Measurements from ENCODE around the gene SIK3.
"Not testable (repeated sequence)": the region's sequence is repeated elsewhere in the genome, so short reads cannot be mapped to it uniquely, and the experiment has no call there.

Gene SIK3

GRCh38 chr11:117074119-117074518 is 24.1 kb downstream of the SIK3 start:
- no peak for DNase-seq

DNA sequence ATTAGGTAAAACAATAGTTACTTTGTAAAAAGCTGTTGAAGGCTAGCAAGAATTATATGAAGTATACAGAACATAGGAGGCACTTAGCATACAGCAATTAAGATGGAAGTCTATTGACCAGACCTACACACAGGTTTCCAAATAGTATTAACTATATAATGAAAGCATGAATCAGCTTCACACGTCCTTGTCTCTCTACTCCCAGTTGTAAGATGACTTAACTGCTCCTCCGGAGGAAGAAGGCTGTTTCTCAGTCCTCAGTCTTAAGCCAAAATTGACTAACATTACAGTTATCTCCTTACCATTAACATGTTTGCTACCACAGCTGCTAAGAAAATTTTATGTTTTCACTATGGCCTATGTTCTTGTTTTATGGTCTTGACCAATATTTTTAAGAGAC is 24.7 kb downstream of the SIK3 start:
- no peak for DNase-seq

DNA sequence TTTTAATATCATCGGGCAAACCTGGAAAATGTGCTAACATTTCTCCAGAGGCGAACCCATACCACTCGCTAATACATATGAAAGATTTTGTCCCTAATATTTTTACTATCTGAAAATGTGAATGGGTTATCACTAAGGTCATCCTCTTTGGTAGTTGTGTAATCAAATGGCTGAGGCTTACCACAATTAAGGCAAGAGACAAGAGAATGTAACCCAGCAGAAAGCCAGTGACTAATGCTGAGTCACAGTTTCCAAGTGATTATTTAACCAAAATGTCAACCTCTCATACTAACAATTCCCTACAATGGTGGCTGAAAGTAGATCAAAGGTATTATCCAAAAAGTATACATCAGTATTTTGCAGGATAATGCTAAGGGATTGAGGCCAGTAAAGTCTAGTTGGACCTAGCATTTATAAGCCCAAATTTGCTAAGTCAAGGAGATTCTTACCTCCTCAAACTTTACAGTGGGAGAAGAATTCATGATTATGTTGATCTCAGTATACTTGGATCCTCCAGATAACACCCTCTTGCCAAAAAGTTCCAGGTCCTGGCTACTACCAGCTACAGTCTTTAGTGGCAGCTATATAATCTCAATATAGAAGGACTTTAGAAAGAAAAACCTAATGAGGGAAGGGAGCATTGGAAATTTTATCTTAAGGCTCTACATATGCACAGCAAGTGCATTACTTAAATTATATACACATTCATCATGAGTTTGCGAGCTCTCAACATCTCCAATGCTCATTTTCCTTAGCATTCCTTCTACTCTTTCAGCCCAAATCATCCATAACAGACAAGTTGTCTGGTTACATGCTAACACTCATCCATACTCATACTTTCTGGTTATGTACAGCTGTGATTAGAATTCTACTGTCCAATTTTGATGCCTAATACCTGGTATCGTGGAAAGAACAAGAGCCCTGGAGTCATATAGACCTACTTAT is 25.4 kb downstream of the SIK3 start:
- no peak for DNase-seq

DNA sequence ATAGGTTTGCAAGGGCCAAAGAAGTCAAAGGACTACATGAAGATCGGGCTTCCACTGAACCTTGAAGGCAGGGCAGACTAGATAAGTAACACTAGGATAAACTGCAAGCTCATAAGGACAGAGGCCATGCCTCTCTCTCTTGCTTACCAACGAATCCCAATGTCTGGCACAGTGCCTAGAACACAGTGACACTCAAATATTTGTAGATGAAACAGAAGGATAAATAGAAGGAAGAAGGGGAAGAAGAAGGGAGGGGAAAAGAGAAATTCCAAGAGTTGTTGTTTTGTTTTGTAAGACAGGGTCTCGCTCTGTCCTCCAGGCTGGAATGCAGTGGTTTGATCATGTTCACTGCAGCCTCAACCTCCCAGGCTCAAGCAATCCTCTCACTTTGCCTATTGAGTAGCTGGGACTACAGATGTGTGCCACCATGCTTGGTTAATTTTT is 26.9 kb downstream of the SIK3 start:
- no peak for DNase-seq

GRCh38 chr11:117070016-117070415 is 28.2 kb downstream of the SIK3 start:
- DNase-seq = no peak

GRCh38 chr11:117068303-117068860 is 29.8 kb downstream of the SIK3 start:
- DNase-seq = no peak

DNA sequence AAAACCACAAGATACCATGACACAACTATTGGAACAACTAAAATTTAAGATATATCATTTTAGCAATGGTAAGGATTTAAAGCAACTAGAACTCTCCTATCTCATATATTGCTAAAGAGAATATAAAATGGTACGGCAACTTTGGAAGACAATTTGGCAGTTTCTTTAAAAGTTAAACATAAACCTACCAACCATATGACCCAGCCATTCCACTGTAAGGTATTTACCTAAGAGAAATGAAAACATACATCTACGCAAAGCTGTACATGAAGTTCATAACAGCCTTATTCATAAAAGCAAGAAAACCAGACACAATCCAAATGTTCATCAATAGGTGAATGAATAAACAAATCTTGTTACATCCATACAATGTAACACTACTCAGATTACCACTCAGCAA is 31.3 kb downstream of the SIK3 start:
- no peak for DNase-seq

DNA sequence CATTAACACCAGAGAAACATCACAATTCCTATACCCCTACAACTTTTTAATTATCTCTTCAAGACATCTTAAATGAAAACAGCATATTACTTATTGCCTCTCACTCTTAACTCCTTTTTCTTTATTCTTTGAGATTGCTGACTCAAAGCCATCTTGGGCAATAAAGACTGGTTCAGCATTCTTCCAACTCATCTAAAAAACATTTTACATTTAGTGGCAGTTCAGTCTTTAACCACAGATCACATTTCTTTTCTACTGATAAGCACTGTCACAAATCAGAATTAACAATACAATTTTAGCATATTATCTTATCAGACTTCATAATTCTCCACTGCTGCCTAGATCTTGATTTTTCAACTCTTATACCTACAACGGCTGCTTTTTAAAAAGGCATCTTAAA is 34.0 kb downstream of the SIK3 start:
- DNase-seq = no peak

DNA sequence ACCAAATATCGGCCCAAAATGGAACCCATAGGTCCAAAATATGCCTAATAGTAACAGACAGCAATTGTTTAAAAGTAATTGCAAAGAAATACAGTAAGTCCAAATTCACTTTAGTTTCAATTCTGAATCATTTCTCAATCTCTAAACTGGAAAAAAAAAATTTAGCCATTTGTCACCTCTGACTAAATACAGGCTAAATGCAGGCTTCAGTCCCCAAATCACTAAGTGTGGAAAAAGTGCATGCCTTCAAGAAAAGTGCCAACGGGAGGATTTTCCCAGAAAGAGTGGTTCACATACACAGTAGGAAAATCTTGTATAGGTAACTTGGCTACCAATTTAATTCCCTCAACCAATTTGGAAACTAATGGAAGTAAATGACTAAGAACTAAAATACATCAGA is 35.7 kb downstream of the SIK3 start:
- DNase-seq = no peak

DNA sequence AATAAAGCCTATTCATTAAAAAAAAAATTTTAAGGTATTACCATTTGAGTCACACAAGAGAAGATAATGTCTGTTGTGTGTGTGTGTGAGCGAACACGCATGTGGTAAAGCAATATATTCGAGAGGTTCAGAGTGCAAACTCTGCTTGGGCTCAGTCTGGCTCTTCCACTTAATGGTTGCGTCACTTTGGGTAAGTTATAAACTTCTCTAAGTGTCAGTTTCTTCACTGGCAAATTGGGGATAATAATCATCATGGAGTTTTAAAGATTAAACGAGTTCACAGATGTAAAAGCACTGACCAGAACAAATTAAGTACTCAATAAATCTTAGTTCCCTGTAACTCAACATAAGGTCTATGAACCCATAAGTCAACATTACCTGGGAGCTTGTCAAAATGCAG is 37.0 kb downstream of the SIK3 start:
- no peak for DNase-seq

DNA sequence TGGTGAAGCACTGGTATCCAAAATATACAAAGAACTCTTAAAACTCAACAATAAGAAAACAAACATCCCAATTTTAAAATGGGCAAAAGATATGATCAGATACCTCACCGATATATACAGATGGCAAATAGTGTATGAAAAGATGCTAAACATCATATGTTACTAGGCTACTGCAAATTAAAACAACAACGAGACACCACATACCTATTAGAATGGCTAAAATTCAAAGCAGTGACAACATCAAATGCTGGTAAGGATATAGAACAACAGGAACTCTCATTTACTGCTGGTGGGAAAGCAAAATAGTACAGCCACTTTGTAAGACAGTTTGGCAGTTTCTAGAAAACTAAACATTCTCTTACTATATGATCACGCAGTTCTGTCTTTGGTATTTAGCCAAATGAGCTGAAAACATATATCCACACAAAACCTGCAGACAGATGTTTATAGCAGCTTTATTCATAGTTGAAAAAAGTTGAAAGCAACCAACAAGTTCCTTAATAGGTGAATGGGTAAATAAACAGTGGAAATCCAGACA is 38.5 kb downstream of the SIK3 start:
- DNase-seq = no peak

- DNase-seq = no peak
These were observed 39.4 kb downstream of the SIK3 start for GRCh38 chr11:117058761-117059261.

DNA sequence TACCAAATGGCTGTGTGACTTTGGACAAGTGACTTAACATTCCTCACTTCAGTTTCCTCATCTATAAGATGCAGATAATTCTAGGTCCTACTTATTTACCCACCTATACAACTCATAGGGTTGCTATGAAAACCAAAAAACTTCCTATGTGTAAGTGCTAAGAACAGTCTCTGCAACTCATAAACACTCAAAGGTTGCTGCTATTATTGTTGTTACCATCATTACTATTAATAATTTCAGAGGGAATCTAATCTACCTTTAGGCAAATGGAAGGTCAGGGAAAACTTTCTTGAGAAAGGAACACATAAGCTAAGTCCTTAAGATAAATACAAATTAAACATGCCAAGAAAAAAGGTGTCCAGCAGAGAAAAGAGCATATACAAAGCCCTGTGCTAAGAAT is 40.5 kb downstream of the SIK3 start:
- DNase-seq = no peak

- DNase-seq = no peak
These were observed 40.9 kb downstream of the SIK3 start for GRCh38 chr11:117057317-117057716.

GRCh38 chr11:117055469-117055868 is 42.8 kb downstream of the SIK3 start:
- no peak for DNase-seq

DNA sequence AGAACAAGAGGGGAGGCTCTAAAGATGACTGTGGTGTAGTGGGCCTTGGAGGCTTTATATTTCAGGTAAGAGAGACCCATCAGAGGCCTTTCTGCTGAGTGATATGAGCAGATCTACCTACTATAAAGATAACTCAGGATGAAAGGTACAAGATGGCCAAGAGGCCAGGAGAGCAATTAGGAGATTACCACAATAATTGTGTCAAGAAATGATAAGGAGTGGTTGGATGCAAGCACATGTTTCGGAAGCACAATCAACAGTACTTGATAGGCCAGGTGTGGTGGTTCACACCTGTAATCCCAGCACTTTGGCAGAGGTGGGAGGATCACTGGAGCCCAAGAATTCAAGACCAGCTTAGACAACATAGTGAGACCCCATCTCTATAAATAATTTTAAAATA is 43.8 kb downstream of the SIK3 start:
- DNase-seq = no peak

DNA sequence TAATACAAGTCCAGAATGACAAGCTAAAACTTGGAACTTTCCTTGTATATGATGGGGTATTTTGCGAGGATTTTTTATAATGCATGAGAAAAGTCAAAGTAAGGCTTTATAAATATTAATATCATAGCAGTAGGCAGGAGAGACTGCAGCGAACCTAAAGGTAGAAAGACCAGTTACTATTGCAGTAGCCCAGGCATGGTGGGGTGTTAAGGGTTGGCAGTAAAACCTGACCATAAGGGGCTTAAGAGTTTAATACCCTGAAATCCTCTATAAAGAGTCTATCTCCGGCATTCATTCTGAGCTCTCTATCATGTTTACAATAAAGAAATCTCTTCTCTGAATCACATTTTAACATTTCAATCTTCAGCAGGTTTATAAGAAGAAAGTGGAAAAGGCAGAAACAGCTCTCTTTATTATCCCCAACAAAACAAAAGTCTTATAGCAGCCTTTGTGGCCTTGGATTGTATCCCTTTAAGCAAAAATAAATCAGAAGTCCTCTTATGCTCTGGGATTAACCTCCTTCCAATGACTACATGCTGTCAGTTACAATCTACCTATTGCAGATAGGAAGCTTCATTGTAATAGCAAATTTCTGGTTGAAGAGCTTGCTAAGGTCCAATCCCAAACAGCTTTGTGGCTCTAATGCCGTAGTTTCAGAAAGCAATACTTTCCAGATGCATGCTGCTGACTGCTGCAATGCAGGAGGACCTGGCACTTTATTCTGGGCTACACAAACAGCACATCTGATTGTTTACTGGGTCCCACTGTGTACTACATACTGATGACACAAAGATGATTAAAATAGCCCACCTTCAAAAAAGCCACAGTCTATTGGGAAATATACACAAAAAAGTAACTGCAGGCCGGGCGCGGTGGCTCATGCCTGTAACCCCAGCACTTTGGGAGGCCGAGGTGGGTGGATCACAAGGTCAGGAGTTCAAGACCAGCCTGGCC is 45.8 kb downstream of the SIK3 start:
- DNase-seq = no peak

DNA sequence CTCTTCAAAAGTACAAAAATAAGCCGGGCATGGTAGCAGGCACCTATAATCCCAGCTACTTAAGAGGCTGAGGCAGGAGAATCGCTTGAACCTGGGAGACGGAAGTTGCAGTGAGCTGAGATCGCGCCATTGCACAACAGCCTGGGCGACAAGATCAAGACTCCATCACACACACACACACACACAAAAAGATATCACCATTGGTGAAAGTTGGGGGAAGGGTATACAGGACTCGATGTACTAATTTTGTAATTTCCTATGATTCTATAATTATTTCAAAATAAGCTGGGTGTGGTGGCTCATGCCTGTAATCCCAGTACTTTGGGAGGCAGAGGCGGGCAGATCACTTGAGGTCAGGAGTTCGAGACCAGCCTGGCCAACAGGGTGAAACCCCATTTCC is 48.1 kb downstream of the SIK3 start:
- DNase-seq = not testable (repeated sequence)

DNA sequence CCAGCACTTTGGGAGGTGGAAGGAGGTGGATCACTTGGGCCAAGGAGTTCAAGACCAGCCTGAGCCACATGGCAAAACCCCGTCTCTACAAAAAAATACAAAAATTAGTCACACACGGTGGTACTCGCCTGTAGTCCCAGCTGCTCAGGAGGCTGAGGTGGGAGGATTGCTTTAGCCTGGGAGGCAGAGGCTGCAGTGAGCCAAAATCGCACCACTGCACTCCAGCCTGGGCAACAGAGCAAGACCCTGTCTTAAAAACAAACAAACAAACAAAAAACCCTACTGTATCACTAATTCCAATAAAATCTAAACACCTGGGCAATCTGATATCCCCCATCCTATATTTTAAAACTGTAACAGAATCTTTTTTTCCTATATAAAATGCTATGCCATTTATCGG is 51.6 kb downstream of the SIK3 start:
- not testable (repeated sequence) for DNase-seq

DNA sequence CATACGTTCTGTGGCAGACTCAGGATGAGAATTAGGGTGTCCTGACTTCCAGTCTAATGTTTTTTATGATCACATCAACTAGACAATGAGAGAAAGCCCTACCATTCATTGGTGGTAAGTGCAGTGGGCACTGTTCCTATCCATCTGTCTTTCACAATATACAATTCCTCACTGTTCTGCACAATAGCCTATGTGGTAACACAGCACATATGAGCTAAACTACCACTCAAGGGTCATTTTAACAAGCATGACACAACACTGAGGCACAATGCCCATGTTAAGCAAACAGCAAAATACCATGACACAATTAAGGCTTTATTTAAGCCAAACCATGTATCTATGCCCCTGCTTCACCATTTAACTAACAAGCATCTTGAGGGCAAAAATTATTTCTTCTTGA is 52.3 kb downstream of the SIK3 start:
- DNase-seq = no peak

DNA sequence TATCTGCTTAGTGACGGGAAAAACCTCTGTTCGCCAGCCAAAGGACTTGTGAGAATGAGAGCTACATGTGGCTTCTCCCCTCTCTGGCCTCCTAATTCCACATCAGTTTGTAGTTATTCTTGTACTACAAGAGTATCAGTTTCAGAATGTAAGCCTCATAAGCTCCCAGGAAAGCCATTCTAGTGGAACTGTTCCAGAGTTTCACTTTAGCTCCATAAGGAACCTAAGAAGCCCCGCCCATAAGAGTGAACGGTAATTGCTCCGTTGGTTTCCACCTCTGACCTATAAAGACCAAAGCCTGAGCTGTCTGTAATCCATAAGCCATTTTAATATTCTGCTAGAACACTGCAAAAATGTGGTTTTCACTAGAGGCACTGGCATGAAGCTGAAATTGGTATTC is 53.0 kb downstream of the SIK3 start:
- peak; percentile 8 for DNase-seq

- DNase-seq = no peak
These were observed 53.8 kb downstream of the SIK3 start for GRCh38 chr11:117044287-117045035.
